ENCODE results near the gene ZNF778.

ZNF778 gene

DNA sequence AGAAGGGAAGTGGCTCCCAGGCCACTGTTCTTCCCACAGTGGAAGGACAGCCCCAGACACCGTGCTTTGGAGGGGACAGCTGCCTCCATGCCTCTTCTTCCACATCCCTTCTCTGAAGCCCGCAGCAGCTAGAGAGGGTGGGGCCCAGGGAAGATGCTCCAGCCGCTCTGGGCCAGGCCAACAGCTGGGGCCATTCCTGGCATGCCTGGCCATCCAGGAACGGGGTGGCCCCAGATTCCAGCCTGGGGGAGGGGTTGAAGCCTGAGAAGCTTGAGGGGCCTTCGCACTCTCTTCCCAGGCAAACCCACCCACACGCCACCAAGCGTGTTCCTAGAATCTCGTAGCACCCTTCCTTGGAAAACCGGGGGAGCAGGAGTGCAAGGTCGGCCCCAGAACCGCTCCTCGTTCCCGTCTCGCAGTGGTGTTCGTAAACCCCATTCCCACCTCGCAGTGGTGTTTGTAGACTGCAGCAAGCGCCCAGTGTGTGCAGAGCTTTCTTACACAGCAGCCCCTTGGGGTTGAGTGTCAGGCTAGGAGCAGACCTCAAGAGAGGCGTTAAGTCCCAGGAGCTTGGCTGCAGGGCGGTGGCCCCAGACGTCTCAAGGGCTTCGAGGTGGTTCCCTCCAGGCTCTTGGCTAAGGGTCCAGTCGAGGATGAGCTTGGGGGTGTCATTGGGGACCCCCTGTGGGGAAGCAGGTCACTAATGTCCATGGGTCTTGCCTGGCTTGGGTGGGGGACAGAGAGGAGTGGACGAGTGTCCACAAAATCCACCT is 43.3 kb upstream of the ZNF778 start:
- Histone ChIP-seq H3K36me3 (ENCODE audit: control insufficient read depth in 1 of 2, insufficient read depth in 2 of 2, low read length in 2 of 2) (no peaks in the 10 kb centered on the region), H3K4me3 (ENCODE audit: low read depth in 1 of 2, low read length in 2 of 2) (no peak overlapping the region), H3K27ac (ENCODE audit: low read depth, low read length) (no peak overlapping the region), H3K27me3 (ENCODE audit: control insufficient read depth in 1 of 2, insufficient read depth in 2 of 2, low read length in 2 of 2) (peaks cover 16 to 27% of the 10 kb centered on the region in 2 donors), H3K4me1 (ENCODE audit: control insufficient read depth in 1 of 2, insufficient read depth in 2 of 2, low read length in 2 of 2) (peaks cover 7 to 13% of the 10 kb centered on the region in 2 donors), H3K9me3 (ENCODE audit: control insufficient read depth in 1 of 2, low read length in 2 of 2) (no peaks in the 10 kb centered on the region), H3K9ac (ENCODE audit: low read depth in 1 of 2, low read length in 2 of 2) (no peak overlapping the region)

DNA sequence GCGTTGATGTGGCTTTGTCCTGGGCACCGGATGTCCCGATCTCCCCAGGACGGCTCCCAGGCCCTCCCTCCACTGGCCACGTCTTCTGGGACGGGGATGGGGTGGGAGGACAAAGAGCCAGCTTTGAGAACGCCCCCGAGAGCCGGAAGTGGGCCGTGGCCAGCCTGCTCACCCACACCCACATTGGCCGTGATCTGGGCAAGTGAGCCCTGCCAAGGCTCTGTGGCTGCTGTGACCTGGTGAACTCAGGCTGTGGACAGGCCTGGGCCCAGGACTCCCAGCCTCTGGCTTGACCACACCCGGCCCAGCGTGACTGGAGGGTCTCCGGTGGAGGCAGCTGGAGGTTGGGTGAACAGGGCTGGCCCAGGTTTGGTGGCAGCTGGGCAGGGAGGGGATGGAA is 42.6 kb upstream of the ZNF778 start:
- Histone ChIP-seq H3K9me3 (ENCODE audit: control insufficient read depth in 1 of 2, low read length in 2 of 2) (no peaks in the 10 kb centered on the region), H3K27me3 (ENCODE audit: control insufficient read depth in 1 of 2, insufficient read depth in 2 of 2, low read length in 2 of 2) (peaks cover 16 to 22% of the 10 kb centered on the region in 2 donors), H3K9ac (ENCODE audit: low read depth in 1 of 2, low read length in 2 of 2) (no peak overlapping the region), H3K4me1 (ENCODE audit: control insufficient read depth in 1 of 2, insufficient read depth in 2 of 2, low read length in 2 of 2) (peaks cover 7 to 13% of the 10 kb centered on the region in 2 donors), H3K36me3 (ENCODE audit: control insufficient read depth in 1 of 2, insufficient read depth in 2 of 2, low read length in 2 of 2) (no peaks in the 10 kb centered on the region), H3K27ac (ENCODE audit: low read depth, low read length) (no peak overlapping the region), H3K4me3 (ENCODE audit: low read depth in 1 of 2, low read length in 2 of 2) (no peak overlapping the region)

DNA sequence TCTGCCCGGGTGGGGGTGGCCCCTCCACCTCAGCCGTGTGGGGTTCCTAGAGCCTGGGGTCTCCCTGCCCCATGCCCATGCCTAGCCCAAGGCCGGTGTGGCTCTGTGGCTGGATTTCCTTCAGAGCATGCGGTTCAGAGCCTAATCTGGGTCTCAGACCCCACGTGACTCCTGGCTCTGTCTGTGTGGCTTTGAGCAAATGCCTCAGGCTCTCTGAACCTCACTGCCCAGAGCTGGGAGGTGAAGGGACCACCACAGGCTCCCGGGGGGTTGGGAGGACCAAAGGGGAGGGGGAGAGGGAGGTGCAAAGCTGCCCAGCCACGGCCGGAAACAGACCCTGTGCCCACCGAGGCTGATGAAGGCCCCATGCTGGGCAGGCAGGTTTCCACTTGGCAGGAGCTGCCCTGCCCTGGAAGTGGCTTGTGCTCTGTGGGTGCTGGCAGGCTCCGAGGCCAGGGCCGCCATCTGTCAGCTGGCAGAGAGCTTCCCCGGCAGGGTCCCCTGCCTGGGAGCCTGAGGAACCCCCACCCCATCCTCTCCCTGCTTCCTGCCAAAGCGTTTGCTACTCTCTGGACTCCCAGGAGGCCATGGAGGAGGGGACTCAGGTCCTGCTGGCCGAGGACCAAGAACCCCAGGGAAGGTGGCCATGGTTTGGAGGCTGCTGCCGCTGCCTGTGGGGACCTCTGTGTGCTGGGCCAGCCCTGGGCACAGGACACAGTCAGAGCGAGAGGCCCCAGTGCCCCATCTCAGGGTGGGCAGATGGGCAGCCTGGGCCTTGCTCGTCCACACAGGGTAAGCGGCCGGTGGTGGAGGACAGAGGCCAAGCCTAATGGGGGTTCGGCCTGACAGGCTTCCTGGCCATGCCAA is 42.0 kb upstream of the ZNF778 start:
- H3K9ac ChIP-seq (ENCODE audit: low read depth in 1 of 2, low read length in 2 of 2): no peak overlapping the region
- H3K36me3 ChIP-seq (ENCODE audit: control insufficient read depth in 1 of 2, insufficient read depth in 2 of 2, low read length in 2 of 2): no peaks in the 10 kb centered on the region
- no peak overlapping the region for H3K27ac ChIP-seq (ENCODE audit: low read depth, low read length)
- peaks cover 6 to 10% of the 10 kb centered on the region in 2 donors for H3K4me1 ChIP-seq (ENCODE audit: control insufficient read depth in 1 of 2, insufficient read depth in 2 of 2, low read length in 2 of 2)
- H3K27me3 ChIP-seq (ENCODE audit: control insufficient read depth in 1 of 2, insufficient read depth in 2 of 2, low read length in 2 of 2): peaks cover 16 to 21% of the 10 kb centered on the region in 2 donors
- H3K4me3 ChIP-seq (ENCODE audit: low read depth in 1 of 2, low read length in 2 of 2): no peak overlapping the region
- no peaks in the 10 kb centered on the region for H3K9me3 ChIP-seq (ENCODE audit: control insufficient read depth in 1 of 2, low read length in 2 of 2)

DNA sequence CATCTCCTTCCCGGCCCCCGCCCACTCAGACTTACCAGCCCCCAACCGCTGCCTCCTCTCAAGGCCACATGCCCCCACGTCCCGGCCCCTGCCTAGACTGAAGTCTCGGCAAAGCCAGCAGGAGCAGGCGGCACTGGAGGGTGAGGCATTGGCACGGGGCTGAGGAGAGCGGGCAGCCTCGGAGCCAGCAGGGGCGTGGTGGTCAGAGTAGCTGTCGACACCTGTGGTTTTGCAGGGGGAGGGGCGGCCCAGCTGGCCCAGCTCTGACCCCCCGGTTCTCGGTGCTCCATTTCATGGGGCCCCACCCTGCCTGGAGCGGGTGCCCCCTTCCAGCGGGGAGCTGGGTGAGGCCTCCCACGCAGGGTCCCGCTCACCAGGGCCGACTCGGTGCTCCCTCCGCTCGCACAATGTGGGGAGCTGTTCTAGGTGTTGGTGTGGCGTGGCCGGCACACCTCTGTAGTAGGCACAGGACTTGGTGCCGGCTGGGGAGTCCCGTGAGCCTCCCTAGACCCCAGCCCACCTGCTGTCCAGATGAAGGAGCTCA is 41.3 kb upstream of the ZNF778 start:
- no peaks in the 10 kb centered on the region for H3K9me3 ChIP-seq (ENCODE audit: control insufficient read depth in 1 of 2, low read length in 2 of 2)
- H3K4me3 ChIP-seq (ENCODE audit: low read depth in 1 of 2, low read length in 2 of 2): no peak overlapping the region
- peaks cover 0 to 4% of the 10 kb centered on the region in 2 donors for H3K4me1 ChIP-seq (ENCODE audit: control insufficient read depth in 1 of 2, insufficient read depth in 2 of 2, low read length in 2 of 2)
- H3K27me3 ChIP-seq (ENCODE audit: control insufficient read depth in 1 of 2, insufficient read depth in 2 of 2, low read length in 2 of 2): peaks cover 16 to 21% of the 10 kb centered on the region in 2 donors
- no peaks in the 10 kb centered on the region for H3K36me3 ChIP-seq (ENCODE audit: control insufficient read depth in 1 of 2, insufficient read depth in 2 of 2, low read length in 2 of 2)
- no peak overlapping the region for H3K27ac ChIP-seq (ENCODE audit: low read depth, low read length)
- H3K9ac ChIP-seq (ENCODE audit: low read depth in 1 of 2, low read length in 2 of 2): no peak overlapping the region

DNA sequence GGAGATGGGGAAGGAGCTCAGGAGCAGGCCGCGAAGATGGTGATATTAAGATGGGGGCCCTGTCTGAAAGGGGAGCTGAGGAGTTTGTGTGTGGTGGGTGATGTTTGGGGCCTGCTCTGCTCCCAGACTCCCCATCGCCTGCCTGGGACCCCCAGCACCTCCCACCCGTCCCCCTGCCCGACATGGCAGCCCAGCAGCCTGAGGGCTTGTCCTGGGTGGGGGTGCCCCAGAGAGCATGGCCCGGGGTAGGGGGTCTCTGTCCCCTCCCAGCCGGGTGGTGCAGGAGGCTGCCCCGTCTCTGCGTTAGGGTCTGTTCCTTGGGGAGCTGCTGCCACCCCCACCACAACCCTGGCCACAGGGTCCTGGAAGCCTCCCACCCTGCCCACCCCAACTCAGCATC is 40.8 kb upstream of the ZNF778 start:
- Histone ChIP-seq H3K4me1 (ENCODE audit: control insufficient read depth in 1 of 2, insufficient read depth in 2 of 2, low read length in 2 of 2) (peaks cover 0 to 3% of the 10 kb centered on the region in 2 donors), H3K9me3 (ENCODE audit: control insufficient read depth in 1 of 2, low read length in 2 of 2) (no peaks in the 10 kb centered on the region), H3K4me3 (ENCODE audit: low read depth in 1 of 2, low read length in 2 of 2) (no peak overlapping the region), H3K9ac (ENCODE audit: low read depth in 1 of 2, low read length in 2 of 2) (no peak overlapping the region), H3K36me3 (ENCODE audit: control insufficient read depth in 1 of 2, insufficient read depth in 2 of 2, low read length in 2 of 2) (no peaks in the 10 kb centered on the region), H3K27ac (ENCODE audit: low read depth, low read length) (no peak overlapping the region), H3K27me3 (ENCODE audit: control insufficient read depth in 1 of 2, insufficient read depth in 2 of 2, low read length in 2 of 2) (peaks cover 16 to 21% of the 10 kb centered on the region in 2 donors)

DNA sequence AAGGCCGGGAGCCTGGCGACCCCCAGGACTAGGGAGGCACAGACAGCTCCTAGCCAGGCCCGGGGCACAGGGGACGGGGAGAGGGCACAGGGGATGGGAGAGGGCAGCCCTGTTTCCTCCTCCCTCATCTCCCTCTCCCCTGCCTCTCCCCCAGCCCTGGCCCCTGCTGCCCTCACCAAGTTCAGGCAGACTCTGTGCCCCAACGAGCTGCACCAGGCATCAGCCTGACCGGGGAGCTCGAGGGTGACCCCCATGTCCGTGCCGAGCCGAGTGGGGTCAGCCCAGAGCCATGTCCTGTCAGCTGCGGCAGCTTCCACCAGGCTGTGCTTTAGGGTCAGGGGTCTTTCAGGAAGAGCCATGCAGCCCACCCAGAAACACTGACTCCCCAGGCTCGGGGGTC is 40.0 kb upstream of the ZNF778 start:
- Histone ChIP-seq H3K27me3 (ENCODE audit: control insufficient read depth in 1 of 2, insufficient read depth in 2 of 2, low read length in 2 of 2) (peaks cover 9 to 16% of the 10 kb centered on the region in 2 donors), H3K4me1 (ENCODE audit: control insufficient read depth in 1 of 2, insufficient read depth in 2 of 2, low read length in 2 of 2) (no peaks in the 10 kb centered on the region), H3K4me3 (ENCODE audit: low read depth in 1 of 2, low read length in 2 of 2) (no peak overlapping the region)

DNA sequence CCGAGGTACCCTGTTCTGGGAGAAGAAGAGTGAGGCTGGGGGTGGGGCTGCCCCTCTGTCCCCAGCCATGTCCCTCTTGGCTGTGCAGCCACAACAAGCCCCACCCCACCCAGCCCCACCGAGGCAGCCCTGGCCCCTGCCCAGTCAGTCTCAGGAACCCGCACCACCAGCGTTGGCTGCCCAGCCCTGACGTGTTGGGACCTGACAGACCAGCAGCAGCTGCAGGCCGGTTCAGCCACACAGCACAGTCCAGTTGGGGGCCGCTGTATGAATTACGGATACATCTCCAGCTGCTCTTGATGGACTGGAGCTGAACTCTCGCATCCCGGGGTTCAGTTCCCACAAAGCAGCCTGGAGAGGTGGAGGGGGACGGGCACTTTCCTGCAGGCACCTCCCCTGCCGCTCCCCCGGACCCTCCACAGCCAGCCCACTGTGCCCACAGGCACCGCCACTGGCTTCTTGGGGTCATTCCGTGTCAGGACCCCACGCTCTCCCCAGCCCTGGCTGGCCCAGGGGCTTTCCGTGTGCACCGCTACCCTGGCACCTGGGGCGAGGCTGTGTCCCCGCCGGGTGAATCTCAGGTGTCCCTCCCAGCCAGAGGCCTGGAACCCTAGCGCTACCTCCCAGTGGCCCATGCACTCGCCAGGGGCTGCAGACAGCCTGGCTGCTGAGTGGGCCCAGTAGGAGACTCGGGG is 38.9 kb upstream of the ZNF778 start:
- no peak overlapping the region for H3K9ac ChIP-seq (ENCODE audit: low read depth in 1 of 2, low read length in 2 of 2)
- peaks cover 0 to 13% of the 10 kb centered on the region in 2 donors for H3K27me3 ChIP-seq (ENCODE audit: control insufficient read depth in 1 of 2, insufficient read depth in 2 of 2, low read length in 2 of 2)

More for the DNA sequence above, 40.0 kb upstream of the ZNF778 start:
- no peak overlapping the region for H3K27ac ChIP-seq (ENCODE audit: low read depth, low read length)
- no peaks in the 10 kb centered on the region for H3K9me3 ChIP-seq (ENCODE audit: control insufficient read depth in 1 of 2, low read length in 2 of 2)
- H3K36me3 ChIP-seq (ENCODE audit: control insufficient read depth in 1 of 2, insufficient read depth in 2 of 2, low read length in 2 of 2): no peaks in the 10 kb centered on the region
- H3K9ac ChIP-seq (ENCODE audit: low read depth in 1 of 2, low read length in 2 of 2): no peak overlapping the region

DNA sequence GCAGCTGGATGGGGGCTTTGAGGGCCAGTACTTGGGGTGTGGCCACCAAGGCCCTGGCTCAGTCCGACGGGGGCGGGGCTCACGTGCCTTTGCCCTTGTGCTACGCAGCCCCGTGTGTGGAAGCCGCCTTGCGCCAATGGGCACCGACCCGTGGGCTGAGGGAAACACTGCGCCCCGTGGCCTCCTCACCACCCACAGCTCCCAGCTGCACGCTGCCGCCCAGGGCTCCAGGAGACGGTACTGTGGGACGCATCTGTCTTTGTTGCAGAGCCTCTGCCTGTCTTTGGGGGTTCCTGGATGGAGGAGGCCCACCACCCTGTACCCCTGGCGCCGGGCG is 38.4 kb upstream of the ZNF778 start:
- no peaks in the 10 kb centered on the region for H3K4me1 ChIP-seq (ENCODE audit: control insufficient read depth in 1 of 2, insufficient read depth in 2 of 2, low read length in 2 of 2)
- peaks cover 0 to 13% of the 10 kb centered on the region in 2 donors for H3K27me3 ChIP-seq (ENCODE audit: control insufficient read depth in 1 of 2, insufficient read depth in 2 of 2, low read length in 2 of 2)

More for the DNA sequence above, 38.9 kb upstream of the ZNF778 start:
- H3K27ac ChIP-seq (ENCODE audit: low read depth, low read length): no peak overlapping the region
- no peaks in the 10 kb centered on the region for H3K36me3 ChIP-seq (ENCODE audit: control insufficient read depth in 1 of 2, insufficient read depth in 2 of 2, low read length in 2 of 2)
- no peaks in the 10 kb centered on the region for H3K9me3 ChIP-seq (ENCODE audit: control insufficient read depth in 1 of 2, low read length in 2 of 2)
- H3K4me3 ChIP-seq (ENCODE audit: low read depth in 1 of 2, low read length in 2 of 2): no peak overlapping the region
- H3K4me1 ChIP-seq (ENCODE audit: control insufficient read depth in 1 of 2, insufficient read depth in 2 of 2, low read length in 2 of 2): no peaks in the 10 kb centered on the region

DNA sequence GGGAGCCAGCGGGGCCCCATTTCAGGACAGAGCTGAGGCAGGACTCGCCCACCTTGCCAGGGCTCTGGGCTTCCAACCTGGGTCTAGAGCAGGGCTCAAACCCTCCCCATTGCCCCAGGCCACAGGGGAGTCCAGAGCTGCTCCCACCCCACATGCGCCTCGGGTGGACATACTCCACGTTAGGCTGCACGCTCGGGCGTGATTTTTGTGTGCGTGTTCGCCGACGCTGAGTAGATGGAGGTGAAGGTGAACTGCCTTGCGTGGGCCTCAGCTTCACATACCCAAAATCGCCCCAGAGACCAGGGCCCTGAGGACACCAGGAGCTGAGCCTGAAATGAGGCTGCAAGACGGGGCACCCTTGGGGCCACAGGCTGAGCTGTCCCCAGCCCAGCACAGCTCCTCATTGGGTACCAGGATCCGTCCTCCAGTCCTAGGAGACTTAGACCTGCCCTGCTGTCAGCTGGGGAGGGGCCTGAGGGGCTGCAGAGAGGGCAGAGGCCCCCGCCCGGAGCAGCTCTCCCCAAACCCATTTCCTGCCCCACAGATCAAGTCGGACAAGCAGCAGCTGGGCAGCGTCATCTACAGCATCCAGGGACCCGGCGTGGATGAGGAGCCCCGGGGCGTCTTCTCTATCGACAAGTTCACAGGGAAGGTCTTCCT is 37.7 kb upstream of the ZNF778 start:
- Histone ChIP-seq H3K9ac (ENCODE audit: low read depth in 1 of 2, low read length in 2 of 2) (no peak overlapping the region), H3K27me3 (ENCODE audit: control insufficient read depth in 1 of 2, insufficient read depth in 2 of 2, low read length in 2 of 2) (peaks cover 0 to 6% of the 10 kb centered on the region in 2 donors), H3K27ac (ENCODE audit: low read depth, low read length) (no peak overlapping the region), H3K4me3 (ENCODE audit: low read depth in 1 of 2, low read length in 2 of 2) (no peak overlapping the region), H3K36me3 (ENCODE audit: control insufficient read depth in 1 of 2, insufficient read depth in 2 of 2, low read length in 2 of 2) (no peaks in the 10 kb centered on the region), H3K4me1 (ENCODE audit: control insufficient read depth in 1 of 2, insufficient read depth in 2 of 2, low read length in 2 of 2) (no peaks in the 10 kb centered on the region), H3K9me3 (ENCODE audit: control insufficient read depth in 1 of 2, low read length in 2 of 2) (no peaks in the 10 kb centered on the region)

More for the DNA sequence above, 38.4 kb upstream of the ZNF778 start:
- Histone ChIP-seq H3K27ac (ENCODE audit: low read depth, low read length) (no peak overlapping the region), H3K9ac (ENCODE audit: low read depth in 1 of 2, low read length in 2 of 2) (no peak overlapping the region), H3K4me3 (ENCODE audit: low read depth in 1 of 2, low read length in 2 of 2) (no peak overlapping the region), H3K36me3 (ENCODE audit: control insufficient read depth in 1 of 2, insufficient read depth in 2 of 2, low read length in 2 of 2) (no peaks in the 10 kb centered on the region), H3K9me3 (ENCODE audit: control insufficient read depth in 1 of 2, low read length in 2 of 2) (no peaks in the 10 kb centered on the region)
